ENCODE results near the gene DEUP1.

Gene DEUP1

GRCh38 chr11:93403930-93404329 is 73.4 kb downstream of the DEUP1 start:
- no peak for TF ChIP-seq CTCF (IDR thresholded peaks at IDR 0.05)

- TF ChIP-seq CTCF (IDR thresholded peaks at IDR 0.05) = no peak
Measured at GRCh38 chr11:93407777-93408401, 77.3 kb downstream of the DEUP1 start.

GRCh38 chr11:93410441-93410840 is 79.9 kb downstream of the DEUP1 start:
- no peak for TF ChIP-seq CTCF (IDR thresholded peaks at IDR 0.05)

GRCh38 chr11:93411705-93412104 is 81.2 kb downstream of the DEUP1 start:
- no peak for TF ChIP-seq CTCF (IDR thresholded peaks at IDR 0.05)

GRCh38 chr11:93432247-93432646 is 101.7 kb downstream of the DEUP1 start:
- no peak for TF ChIP-seq CTCF (IDR thresholded peaks at IDR 0.05)

- no peak for TF ChIP-seq CTCF (IDR thresholded peaks at IDR 0.05)
Measured at GRCh38 chr11:93444617-93445073, 114.1 kb downstream of the DEUP1 start.

- no peak for TF ChIP-seq CTCF (IDR thresholded peaks at IDR 0.05)
Measured at GRCh38 chr11:93458286-93458685, 127.7 kb downstream of the DEUP1 start.

Measured in LNCAP (cell line).